ENCODE data around the gene TPCN1. TPM values are rescaled to one million over a fixed set of nuclear protein-coding genes. Genes with fewer than 3 reads are reported as not detected.

Gene TPCN1
- total RNA-seq, 1 experiment from 2014 or later: 19.0 TPM

- POLR2A ChIA-PET (ENCODE audit: unreplicated experiment): no interaction called here
- Histone ChIP-seq H3K36me3 (ENCODE audit: low read depth, low read length) (no peaks in the 10 kb centered on the region), H3K27me3 (ENCODE audit: low read length) (no peaks in the 10 kb centered on the region), H3K27ac (ENCODE audit: low read length) (no peak overlapping the region), H3K4me2 (ENCODE audit: low read length) (no peak overlapping the region), H3K9ac (ENCODE audit: low read length) (no peak overlapping the region), H3K4me1 (ENCODE audit: insufficient read depth, low read length) (no peaks in the 10 kb centered on the region), H3K4me3 (ENCODE audit: low read length) (no peak overlapping the region), H3F3A (ENCODE audit: low read length, unreplicated experiment) (no peaks in the 10 kb centered on the region), H3K79me2 (ENCODE audit: low read length) (no peaks in the 10 kb centered on the region), H2AFZ (ENCODE audit: low read length) (no peak overlapping the region), H4K20me1 (ENCODE audit: low read length) (no peaks in the 10 kb centered on the region), H3K9me2 (replicated peaks; ENCODE audit: low read length) (no peaks in the 10 kb centered on the region), H3K9me3 (ENCODE audit: low read length) (no peaks in the 10 kb centered on the region)
- CTCF ChIA-PET: no interaction called here
- TF ChIP-seq EZH2 (IDR thresholded peaks at IDR 0.05; ENCODE audit: low read length, unreplicated experiment) (no peak), EZH2phosphoT487 (IDR thresholded peaks at IDR 0.05; ENCODE audit: borderline replicate concordance, low read length) (no peak), CTCF (conservative IDR thresholded peaks at IDR 0.05; ENCODE audit: low read depth, low read length) (no peak)
- intact Hi-C loops (cut with micrococcal nuclease): no loop called here
- DNase-seq (no peak), ATAC-seq (no peak)
- BruUV-seq (replicated peaks): no TSS peak
Measured at GRCh38 chr12:113208041-113208934, 13.0 kb upstream of the TPCN1 start.

GRCh38 chr12:113211160-113211559 lies 10.1 kb upstream of the TPCN1 start:
- no peak overlapping the region for H3K4me3 ChIP-seq (ENCODE audit: low read length)
- no peak for TF ChIP-seq EZH2phosphoT487 (IDR thresholded peaks at IDR 0.05; ENCODE audit: borderline replicate concordance, low read length)
- TF ChIP-seq CTCF (conservative IDR thresholded peaks at IDR 0.05; ENCODE audit: low read depth, low read length): no peak
- no peak for TF ChIP-seq EZH2 (IDR thresholded peaks at IDR 0.05; ENCODE audit: low read length, unreplicated experiment)
- H3F3A ChIP-seq (ENCODE audit: low read length, unreplicated experiment): peaks cover 5% of the 10 kb centered on the region
- DNase-seq (no peak), ATAC-seq (no peak)
- no peaks in the 10 kb centered on the region for H3K9me2 ChIP-seq (replicated peaks; ENCODE audit: low read length)
- H3K27ac ChIP-seq (ENCODE audit: low read length): no peak overlapping the region
- no peaks in the 10 kb centered on the region for H3K9me3 ChIP-seq (ENCODE audit: low read length)
- no peaks in the 10 kb centered on the region for H4K20me1 ChIP-seq (ENCODE audit: low read length)
- BruUV-seq (replicated peaks): no TSS peak
- H3K79me2 ChIP-seq (ENCODE audit: low read length): no peaks in the 10 kb centered on the region
- ChIA-PET CTCF (no interaction called here), POLR2A (ENCODE audit: unreplicated experiment) (no interaction called here)
- intact Hi-C loops (cut with micrococcal nuclease): no loop called here
- no peak overlapping the region for H3K4me2 ChIP-seq (ENCODE audit: low read length)
- H2AFZ ChIP-seq (ENCODE audit: low read length): no peak overlapping the region
- no peaks in the 10 kb centered on the region for H3K36me3 ChIP-seq (ENCODE audit: low read depth, low read length)
- H3K9ac ChIP-seq (ENCODE audit: low read length): no peak overlapping the region
- no peaks in the 10 kb centered on the region for H3K27me3 ChIP-seq (ENCODE audit: low read length)
- peaks cover 18% of the 10 kb centered on the region for H3K4me1 ChIP-seq (ENCODE audit: insufficient read depth, low read length)

GRCh38 chr12:113214895-113215400 lies 6.3 kb upstream of the TPCN1 start:
- Histone ChIP-seq H2AFZ (ENCODE audit: low read length) (no peak overlapping the region), H3K9ac (ENCODE audit: low read length) (peak overlapping the region; percentile 44), H4K20me1 (ENCODE audit: low read length) (no peaks in the 10 kb centered on the region), H3K79me2 (ENCODE audit: low read length) (no peaks in the 10 kb centered on the region), H3F3A (ENCODE audit: low read length, unreplicated experiment) (peaks cover 5% of the 10 kb centered on the region), H3K4me2 (ENCODE audit: low read length) (peak overlapping the region; percentile 40), H3K4me3 (ENCODE audit: low read length) (no peak overlapping the region), H3K27me3 (ENCODE audit: low read length) (no peaks in the 10 kb centered on the region), H3K36me3 (ENCODE audit: low read depth, low read length) (no peaks in the 10 kb centered on the region), H3K27ac (ENCODE audit: low read length) (peak overlapping the region; percentile 83), H3K9me3 (ENCODE audit: low read length) (no peaks in the 10 kb centered on the region), H3K9me2 (replicated peaks; ENCODE audit: low read length) (no peaks in the 10 kb centered on the region), H3K4me1 (ENCODE audit: insufficient read depth, low read length) (peaks cover 18% of the 10 kb centered on the region)
- peak; percentile 93 for ATAC-seq
- DNase-seq: peak; percentile 99
- intact Hi-C loops (cut with micrococcal nuclease): loop anchor here (1.0 kb wide), 1 partner anchor 18 kb away; no protein-coding TSS in a partner anchor
- ChIA-PET CTCF (interaction anchor here (0.7 kb wide), 1 partner anchor 142 kb away, joined by 3 read pairs; no protein-coding TSS in a partner anchor), POLR2A (ENCODE audit: unreplicated experiment) (no interaction called here)
- no TSS peak for BruUV-seq (replicated peaks)
- TF ChIP-seq EZH2phosphoT487 (IDR thresholded peaks at IDR 0.05; ENCODE audit: borderline replicate concordance, low read length): no peak

Data from PC-3 (cell line).